HG03571 (cell line): ENCODE results near the gene LRP2BP.

Source experiments
- ATAC-seq: cut with Tn5 transposase; IDR thresholded peaks from one replicate; pipeline ENCODE4 v1.9.1; 2021; ENCODE audit not compliant: unreplicated experiment

Gene LRP2BP

GRCh38 chr4:185395238-185395955 lies at the start of gene LRP2BP:
TSS of gene LRP2BP (minus strand) at chr4:185395924. CDS start at chr4:185378186, 17,738 bp downstream.
- no peak for ATAC-seq

- ATAC-seq: no peak
Observed at GRCh38 chr4:185445209-185445608, 49.5 kb upstream of the LRP2BP start.

GRCh38 chr4:185441479-185441878 lies 45.8 kb upstream of the LRP2BP start:
- no peak for ATAC-seq

- no peak for ATAC-seq
Observed at GRCh38 chr4:185437809-185438208, 42.1 kb upstream of the LRP2BP start.

GRCh38 chr4:185435466-185435865 lies 39.7 kb upstream of the LRP2BP start:
- ATAC-seq: no peak

GRCh38 chr4:185429660-185430059 lies 33.9 kb upstream of the LRP2BP start:
- ATAC-seq: no peak

GRCh38 chr4:185426960-185427688 lies 31.4 kb upstream of the LRP2BP start:
- ATAC-seq: no peak

- ATAC-seq: peak; percentile 92
Observed at GRCh38 chr4:185425647-185426352, 30.1 kb upstream of the LRP2BP start, which contains the start of gene UFSP2. TSS of gene UFSP2 (minus strand) at chr4:185425964. CDS start at chr4:185425868, 96 bp downstream.

- no peak for ATAC-seq
Observed at GRCh38 chr4:185424905-185425646, 29.4 kb upstream of the LRP2BP start.

GRCh38 chr4:185421366-185422124 lies 25.8 kb upstream of the LRP2BP start:
- no peak for ATAC-seq

- no peak for ATAC-seq
Observed at GRCh38 chr4:185416955-185417354, 21.2 kb upstream of the LRP2BP start.

GRCh38 chr4:185412412-185412811 lies 16.7 kb upstream of the LRP2BP start:
- no peak for ATAC-seq

GRCh38 chr4:185411849-185412248 lies 16.1 kb upstream of the LRP2BP start:
- ATAC-seq: no peak

- no peak for ATAC-seq
Observed at GRCh38 chr4:185408432-185408831, 12.7 kb upstream of the LRP2BP start.

GRCh38 chr4:185405296-185405999 lies 9.7 kb upstream of the LRP2BP start:
- ATAC-seq: peak; percentile 67

- no peak for ATAC-seq
Observed at GRCh38 chr4:185404031-185404430, 8.3 kb upstream of the LRP2BP start.

- no peak for ATAC-seq
Observed at GRCh38 chr4:185399466-185399865, 3.7 kb upstream of the LRP2BP start.

- ATAC-seq: no peak
Observed at GRCh38 chr4:185398618-185399017, 2.9 kb upstream of the LRP2BP start.

GRCh38 chr4:185396724-185397385 lies 1.1 kb upstream of the LRP2BP start, which contains the start of gene ANKRD37:
TSS of gene ANKRD37 (plus strand) at chr4:185396841. CDS start at chr4:185396924, 83 bp downstream.
- ATAC-seq: no peak
